Measurements from ENCODE around the gene HYI. TPM values are rescaled to one million over a fixed set of nuclear protein-coding genes. Genes with fewer than 3 reads are reported as not detected.
"Not testable (repeated sequence)": the region's sequence is repeated elsewhere in the genome, so short reads cannot be mapped to it uniquely, and the experiment has no call there.

HYI gene
- total RNA-seq, 1 donor from 2014 or later = 47.8 TPM

GRCh38 chr1:43481491-43481890, 27.8 kb upstream of the HYI start:
- H3K4me3 Mint-ChIP-seq (ENCODE audit: unreplicated experiment) = no peak overlapping the region
- no peak overlapping the region for H3K27ac Mint-ChIP-seq (ENCODE audit: unreplicated experiment)
- no peak for DNase-seq (ENCODE audit: low spot score)
- peaks cover 3% of the 10 kb centered on the region for H3K27me3 Mint-ChIP-seq (ENCODE audit: unreplicated experiment)
- TF ChIP-seq CTCF (IDR thresholded peaks at IDR 0.05; ENCODE audit: unreplicated experiment) = no peak
- H3K9me3 Mint-ChIP-seq (ENCODE audit: unreplicated experiment) = no peaks in the 10 kb centered on the region
- no peaks in the 10 kb centered on the region for H3K36me3 Mint-ChIP-seq (ENCODE audit: low read depth, unreplicated experiment)
- no peaks in the 10 kb centered on the region for H3K4me1 Mint-ChIP-seq (ENCODE audit: unreplicated experiment)

DNA sequence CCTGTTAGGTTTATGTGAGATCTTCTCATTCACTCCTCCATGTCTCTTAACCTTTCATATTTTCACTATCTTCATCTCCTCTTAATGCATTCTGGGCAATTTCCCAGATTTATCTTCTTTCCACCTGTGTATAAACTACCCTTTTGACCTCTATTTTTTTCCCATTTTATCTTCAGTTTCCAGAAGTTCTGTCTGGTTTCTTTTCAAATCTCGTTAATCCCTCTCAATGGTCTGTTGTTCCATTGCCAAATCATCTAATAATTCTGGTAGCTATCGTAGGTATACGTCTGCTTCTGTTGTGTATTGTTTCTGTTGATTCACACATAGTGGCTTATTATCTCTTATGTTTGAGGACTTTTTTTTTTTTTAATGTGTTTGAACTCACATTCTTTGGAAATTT, 25.7 kb upstream of the HYI start:
- no peaks in the 10 kb centered on the region for H3K4me1 Mint-ChIP-seq (ENCODE audit: unreplicated experiment)
- no peak for TF ChIP-seq CTCF (IDR thresholded peaks at IDR 0.05; ENCODE audit: unreplicated experiment)
- H3K4me3 Mint-ChIP-seq (ENCODE audit: unreplicated experiment) = no peak overlapping the region
- no peaks in the 10 kb centered on the region for H3K36me3 Mint-ChIP-seq (ENCODE audit: low read depth, unreplicated experiment)
- H3K9me3 Mint-ChIP-seq (ENCODE audit: unreplicated experiment) = no peaks in the 10 kb centered on the region
- H3K27ac Mint-ChIP-seq (ENCODE audit: unreplicated experiment) = no peak overlapping the region
- no peak for DNase-seq (ENCODE audit: low spot score)
- H3K27me3 Mint-ChIP-seq (ENCODE audit: unreplicated experiment) = peaks cover 2% of the 10 kb centered on the region

GRCh38 chr1:43477716-43478115, 24.0 kb upstream of the HYI start:
- H3K36me3 Mint-ChIP-seq (ENCODE audit: low read depth, unreplicated experiment) = no peaks in the 10 kb centered on the region
- no peak overlapping the region for H3K4me3 Mint-ChIP-seq (ENCODE audit: unreplicated experiment)
- TF ChIP-seq CTCF (IDR thresholded peaks at IDR 0.05; ENCODE audit: unreplicated experiment) = no peak
- H3K4me1 Mint-ChIP-seq (ENCODE audit: unreplicated experiment) = no peaks in the 10 kb centered on the region
- no peak overlapping the region for H3K27ac Mint-ChIP-seq (ENCODE audit: unreplicated experiment)
- no peak for DNase-seq (ENCODE audit: low spot score)
- no peaks in the 10 kb centered on the region for H3K9me3 Mint-ChIP-seq (ENCODE audit: unreplicated experiment)
- no peaks in the 10 kb centered on the region for H3K27me3 Mint-ChIP-seq (ENCODE audit: unreplicated experiment)

DNA sequence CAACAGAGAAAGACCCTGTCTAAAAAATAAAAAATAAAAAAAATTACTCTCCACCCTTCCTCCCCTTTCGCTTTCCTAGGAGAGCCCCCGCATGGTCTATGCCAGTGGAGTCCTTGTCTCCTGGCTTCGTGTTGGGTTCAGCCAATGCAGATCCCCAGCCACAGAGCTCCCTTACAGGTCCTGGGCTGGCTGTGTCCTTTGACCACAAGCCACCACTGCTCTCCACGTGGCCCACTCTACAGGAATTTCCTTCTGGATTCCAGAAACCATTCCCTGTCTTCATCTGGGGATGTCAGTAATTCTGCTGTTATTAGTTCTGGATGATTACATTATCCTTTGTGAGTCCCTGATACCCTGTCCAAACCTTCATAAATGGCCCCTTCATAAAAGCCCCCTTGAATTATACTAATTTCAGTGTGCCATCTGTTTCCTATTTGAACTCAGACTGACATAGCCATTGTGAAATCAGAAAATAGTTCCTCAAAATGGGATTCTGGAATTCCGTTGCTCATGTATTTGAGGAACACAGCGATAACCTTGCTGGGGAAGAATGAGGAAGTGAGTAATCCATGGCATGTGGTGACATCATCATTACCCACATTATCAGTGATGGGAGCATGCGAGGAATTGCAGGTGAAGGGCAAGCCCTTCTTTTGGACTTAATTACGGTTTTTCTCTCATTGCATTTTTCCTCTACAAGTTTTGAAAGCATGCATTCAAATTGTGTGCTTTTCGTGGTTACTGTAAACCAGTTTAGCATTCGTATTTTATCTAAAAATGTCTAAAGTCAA, 22.1 kb upstream of the HYI start:
- H3K4me1 Mint-ChIP-seq (ENCODE audit: unreplicated experiment); DNase-seq (ENCODE audit: low spot score); H3K27me3 Mint-ChIP-seq (ENCODE audit: unreplicated experiment); H3K9me3 Mint-ChIP-seq (ENCODE audit: unreplicated experiment); H3K4me3 Mint-ChIP-seq (ENCODE audit: unreplicated experiment); H3K36me3 Mint-ChIP-seq (ENCODE audit: low read depth, unreplicated experiment); H3K27ac Mint-ChIP-seq (ENCODE audit: unreplicated experiment): not testable (repeated sequence)

DNA sequence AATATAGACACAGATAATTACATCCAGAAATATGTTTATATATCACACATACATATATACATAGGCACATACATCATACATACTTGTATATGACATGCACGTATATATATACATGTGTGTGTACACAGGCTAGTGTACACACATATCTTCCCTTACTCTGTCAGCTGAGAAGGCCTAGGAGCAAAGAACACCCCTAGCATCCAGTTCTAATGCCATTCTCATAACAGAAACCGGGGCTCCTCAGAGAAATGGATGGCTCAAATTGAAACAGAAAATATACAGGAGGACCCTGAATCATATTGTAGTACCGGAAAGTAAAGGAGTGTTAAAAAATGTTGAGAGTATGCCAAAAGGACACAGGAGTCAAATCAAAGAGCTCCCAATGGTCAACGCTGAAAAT, 19.7 kb upstream of the HYI start:
- no peak for DNase-seq (ENCODE audit: low spot score)
- Mint-ChIP-seq H3K36me3 (ENCODE audit: low read depth, unreplicated experiment) (no peaks in the 10 kb centered on the region), H3K4me1 (ENCODE audit: unreplicated experiment) (peaks cover 2% of the 10 kb centered on the region), H3K9me3 (ENCODE audit: unreplicated experiment) (no peaks in the 10 kb centered on the region), H3K27me3 (ENCODE audit: unreplicated experiment) (no peaks in the 10 kb centered on the region), H3K4me3 (ENCODE audit: unreplicated experiment) (no peak overlapping the region), H3K27ac (ENCODE audit: unreplicated experiment) (no peak overlapping the region)
- TF ChIP-seq CTCF (IDR thresholded peaks at IDR 0.05; ENCODE audit: unreplicated experiment) = no peak

GRCh38 chr1:43472463-43473151, 18.9 kb upstream of the HYI start:
- DNase-seq (ENCODE audit: low spot score); H3K27me3 Mint-ChIP-seq (ENCODE audit: unreplicated experiment); H3K4me1 Mint-ChIP-seq (ENCODE audit: unreplicated experiment); H3K36me3 Mint-ChIP-seq (ENCODE audit: low read depth, unreplicated experiment); H3K4me3 Mint-ChIP-seq (ENCODE audit: unreplicated experiment); H3K9me3 Mint-ChIP-seq (ENCODE audit: unreplicated experiment): not testable (repeated sequence)
- H3K27ac Mint-ChIP-seq (ENCODE audit: unreplicated experiment) = peak overlapping the region; percentile 69

Data from endothelial cell (in vitro differentiated cells).